ENCODE results near the gene SPATS2L. TPM values are rescaled to one million over a fixed set of nuclear protein-coding genes. Genes with fewer than 3 reads are reported as not detected.

The SPATS2L gene
- total and polyA plus RNA-seq, 8 donors: 36.8 to 245 (median 80.7) TPM

- intact Hi-C loops (cut with DNase I; ENCODE audit: low total_unique reads): no loop called here
These were observed 67.5 kb downstream of the SPATS2L start for GRCh38 chr2:200373973-200374416.

GRCh38 chr2:200376513-200377354, 70.2 kb downstream of the SPATS2L start:
- H3K27me3 ChIP-seq: no peaks in the 10 kb centered on the region

More at GRCh38 chr2:200373973-200374416, 67.5 kb downstream of the SPATS2L start:
- TF ChIP-seq POLR2A (IDR thresholded peaks at IDR 0.05): no peak
- peak in 1 of 3 donors; percentile 51 for TF ChIP-seq POLR2AphosphoS5 (IDR thresholded peaks at IDR 0.05)
- no peak for TF ChIP-seq EP300 (IDR thresholded peaks at IDR 0.05)
- Histone ChIP-seq H3K27me3 (no peaks in the 10 kb centered on the region), H3K9me3 (no peaks in the 10 kb centered on the region), H3K27ac (peak overlapping the region in 4 of 5 donors; percentile 43 to 91 (median 78)), H3K36me3 (no peaks in the 10 kb centered on the region), H3K4me1 (peaks cover 23 to 67% (median 47%) of the 10 kb centered on the region in 4 donors), H3K4me3 (peak overlapping the region; percentile 4 to 14 (median 12))
- peak in 1 of 2 donors; percentile 83 for DNase-seq
- WGBS, 5 donors: 13 to 35% (median 15%) methylated on average over 5 of the region's 5 CpGs

GRCh38 chr2:200377355-200378336, 71.2 kb downstream of the SPATS2L start:
- Histone ChIP-seq H3K4me1 (peaks cover 41 to 88% (median 65%) of the 10 kb centered on the region in 4 donors), H3K36me3 (no peaks in the 10 kb centered on the region), H3K9me3 (no peaks in the 10 kb centered on the region), H3K27ac (peak overlapping the region; percentile 75 to 91 (median 89)), H3K27me3 (no peaks in the 10 kb centered on the region), H3K4me3 (peak overlapping the region in 2 of 4 donors; percentile 19 to 35)
- TF ChIP-seq POLR2A (IDR thresholded peaks at IDR 0.05) (no peak), POLR2AphosphoS5 (IDR thresholded peaks at IDR 0.05) (peak in 2 of 3 donors; percentile 5 to 63)
- intact Hi-C loops (cut with DNase I; ENCODE audit: low total_unique reads): no loop called here
- peak; percentile 57 to 88 for DNase-seq
- 33 to 52% (median 44%) methylated on average over 5 of the region's 5 CpGs for WGBS, 5 donors

More at GRCh38 chr2:200376513-200377354, 70.2 kb downstream of the SPATS2L start:
- no peaks in the 10 kb centered on the region for H3K9me3 ChIP-seq
- H3K4me3 ChIP-seq: no peak overlapping the region
- H3K27ac ChIP-seq: peak overlapping the region; percentile 75 to 91 (median 89)
- intact Hi-C loops (cut with DNase I; ENCODE audit: low total_unique reads): no loop called here
- peak in 1 of 2 donors; percentile 69 for DNase-seq
- WGBS, 5 donors: 29 to 48% (median 40%) methylated on average over 15 of the region's 15 CpGs
- H3K4me1 ChIP-seq: peaks cover 41 to 88% (median 65%) of the 10 kb centered on the region in 4 donors
- H3K36me3 ChIP-seq: no peaks in the 10 kb centered on the region
- no peak for TF ChIP-seq CTCF (IDR thresholded peaks at IDR 0.05)
- TF ChIP-seq EP300 (IDR thresholded peaks at IDR 0.05): no peak
- no peak for TF ChIP-seq POLR2AphosphoS5 (IDR thresholded peaks at IDR 0.05)
- no peak for TF ChIP-seq POLR2A (IDR thresholded peaks at IDR 0.05)

- no peaks in the 10 kb centered on the region for H3K36me3 ChIP-seq
- WGBS, 5 donors: 44 to 51% (median 50%) methylated on average over 7 of the region's 7 CpGs
- intact Hi-C loops (cut with DNase I; ENCODE audit: low total_unique reads): no loop called here
- H3K4me3 ChIP-seq: peak overlapping the region in 3 of 4 donors; percentile 0 to 35 (median 19)
- peak overlapping the region; percentile 75 to 91 (median 89) for H3K27ac ChIP-seq
- peaks cover 41 to 89% (median 67%) of the 10 kb centered on the region in 4 donors for H3K4me1 ChIP-seq
- TF ChIP-seq CTCF (IDR thresholded peaks at IDR 0.05) (no peak), EP300 (IDR thresholded peaks at IDR 0.05) (no peak), POLR2A (IDR thresholded peaks at IDR 0.05) (no peak), POLR2AphosphoS5 (IDR thresholded peaks at IDR 0.05) (no peak)
- H3K9me3 ChIP-seq: no peaks in the 10 kb centered on the region
- H3K27me3 ChIP-seq: no peaks in the 10 kb centered on the region
- DNase-seq: peak in 1 of 2 donors; percentile 58
These were observed 72.3 kb downstream of the SPATS2L start for GRCh38 chr2:200378652-200379290.
